ENCODE data around the gene HHIPL1.
"Not testable (repeated sequence)": the region's sequence is repeated elsewhere in the genome, so short reads cannot be mapped to it uniquely, and the experiment has no call there.

The HHIPL1 gene

DNA sequence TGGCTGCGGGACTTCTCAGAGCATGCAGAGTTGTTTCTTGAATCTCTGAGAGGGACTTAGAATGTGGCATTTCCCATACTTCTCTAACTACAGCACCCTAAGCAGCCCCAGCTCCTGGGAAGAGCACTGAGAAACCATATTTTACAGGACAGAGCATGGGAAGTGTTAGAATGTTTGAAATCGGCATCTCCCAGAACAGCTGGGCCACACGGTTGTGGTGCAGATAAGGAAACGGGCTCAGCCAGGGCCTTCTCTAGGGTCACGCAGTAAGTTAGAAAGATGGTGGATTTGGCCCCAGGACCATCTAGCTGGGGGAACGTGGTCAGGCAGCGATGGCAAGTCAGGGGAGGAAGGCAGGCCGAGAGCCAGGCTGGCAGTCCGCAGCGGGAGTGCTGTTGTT lies 10.5 kb upstream of the HHIPL1 start:
- DNase-seq (ENCODE audit: low read depth): no peak

DNA sequence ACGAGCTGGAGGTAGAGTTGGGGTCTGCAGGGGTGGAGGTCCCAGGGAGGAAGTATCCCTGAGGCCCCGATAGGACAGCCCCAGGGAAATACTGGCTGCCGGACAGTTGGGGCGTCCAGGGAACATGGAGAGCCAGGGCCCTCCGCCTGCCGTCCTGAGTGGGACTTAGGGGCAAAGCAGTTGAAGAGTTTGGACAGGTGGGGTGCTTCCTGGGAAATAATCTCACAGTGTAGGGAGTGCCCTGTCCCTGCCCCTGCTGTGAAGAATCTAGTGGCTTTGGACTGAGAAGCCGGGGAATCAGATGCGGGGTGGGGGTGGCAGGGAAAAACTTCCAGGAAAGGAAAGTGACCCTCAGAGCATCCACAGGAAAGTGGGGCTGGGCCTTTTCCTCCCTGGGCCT lies 9.8 kb upstream of the HHIPL1 start:
- DNase-seq (ENCODE audit: low read depth): no peak

DNA sequence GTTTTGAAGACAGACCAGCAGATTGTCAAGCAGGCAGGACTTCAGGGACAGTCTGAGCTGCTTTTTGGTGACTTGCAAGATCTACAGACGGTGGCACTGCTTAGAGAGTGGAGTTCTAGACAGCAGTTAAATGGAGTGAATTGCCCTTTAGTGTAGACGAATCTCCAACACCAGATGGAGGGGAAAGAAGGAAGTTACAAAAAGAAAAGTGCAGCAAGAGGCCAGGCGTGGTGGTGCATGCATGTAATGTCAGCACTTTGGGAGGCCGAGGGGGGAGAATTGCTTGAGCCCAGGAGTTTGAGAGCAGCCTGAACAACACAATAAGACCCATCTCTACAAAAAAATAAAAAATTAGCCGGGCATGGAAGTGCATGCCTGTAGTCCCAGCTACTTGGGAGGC lies 8.4 kb upstream of the HHIPL1 start:
- no peak for DNase-seq (ENCODE audit: low read depth)

DNA sequence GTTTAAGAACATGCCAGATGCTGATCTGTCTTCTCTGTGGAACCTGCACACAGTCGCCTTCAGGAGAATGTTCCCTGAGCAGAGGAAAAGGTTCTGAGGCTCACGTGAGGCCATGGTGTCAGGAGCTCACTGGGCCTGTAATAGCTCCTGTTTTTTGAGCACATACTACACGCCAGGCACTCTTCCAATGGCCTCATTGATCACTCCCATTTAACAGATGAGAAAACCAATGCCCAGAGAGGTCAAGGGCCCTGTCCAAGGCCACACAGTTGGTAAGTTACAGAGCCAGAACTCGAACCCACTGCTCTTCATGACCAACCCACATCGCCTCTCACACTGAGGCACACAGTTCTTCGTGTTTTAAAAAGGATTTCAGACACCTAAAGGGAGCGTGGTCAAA lies 7.3 kb upstream of the HHIPL1 start:
- DNase-seq (ENCODE audit: low read depth): no peak

DNA sequence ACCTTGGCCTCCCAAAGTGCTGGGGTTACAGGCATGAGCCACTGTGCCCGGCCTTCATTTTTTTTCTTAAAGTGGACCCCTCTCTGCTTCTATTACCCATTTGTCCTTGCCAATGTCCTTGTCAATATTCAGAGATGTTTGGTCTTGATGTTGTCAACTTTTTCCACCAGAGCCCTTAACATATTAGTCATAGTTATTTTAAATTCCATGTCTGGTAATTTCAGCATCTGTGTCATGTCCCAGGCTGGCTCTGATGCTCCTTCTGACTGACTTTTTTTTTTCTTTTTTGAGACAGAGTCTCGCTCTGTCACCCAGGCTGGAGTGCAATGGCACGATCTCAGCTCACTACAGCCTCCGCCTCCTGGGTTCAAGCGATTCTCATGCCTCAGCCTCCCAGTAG lies 2.2 kb upstream of the HHIPL1 start:
- DNase-seq (ENCODE audit: low read depth): not testable (repeated sequence)

DNA sequence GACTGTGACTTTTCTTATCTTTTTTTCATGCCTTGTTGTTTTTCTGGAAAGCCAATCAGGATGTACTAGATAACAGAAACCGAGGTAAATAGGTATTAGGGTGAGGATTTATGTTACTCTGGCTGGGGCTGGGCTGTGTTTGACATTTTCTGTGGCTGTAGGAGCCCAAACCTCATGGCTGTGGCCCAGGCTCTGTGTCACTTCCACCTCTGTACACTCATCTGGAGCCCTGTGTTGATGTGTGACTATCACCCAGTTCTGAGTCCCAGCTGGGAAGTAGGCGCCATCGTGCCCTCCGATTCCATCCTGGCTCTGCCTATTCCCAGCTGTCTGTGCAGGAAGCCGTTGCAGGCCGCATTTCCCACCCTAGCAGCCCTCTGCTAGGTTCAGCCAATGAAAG lies 1.6 kb upstream of the HHIPL1 start:
- DNase-seq (ENCODE audit: low read depth): no peak

DNA sequence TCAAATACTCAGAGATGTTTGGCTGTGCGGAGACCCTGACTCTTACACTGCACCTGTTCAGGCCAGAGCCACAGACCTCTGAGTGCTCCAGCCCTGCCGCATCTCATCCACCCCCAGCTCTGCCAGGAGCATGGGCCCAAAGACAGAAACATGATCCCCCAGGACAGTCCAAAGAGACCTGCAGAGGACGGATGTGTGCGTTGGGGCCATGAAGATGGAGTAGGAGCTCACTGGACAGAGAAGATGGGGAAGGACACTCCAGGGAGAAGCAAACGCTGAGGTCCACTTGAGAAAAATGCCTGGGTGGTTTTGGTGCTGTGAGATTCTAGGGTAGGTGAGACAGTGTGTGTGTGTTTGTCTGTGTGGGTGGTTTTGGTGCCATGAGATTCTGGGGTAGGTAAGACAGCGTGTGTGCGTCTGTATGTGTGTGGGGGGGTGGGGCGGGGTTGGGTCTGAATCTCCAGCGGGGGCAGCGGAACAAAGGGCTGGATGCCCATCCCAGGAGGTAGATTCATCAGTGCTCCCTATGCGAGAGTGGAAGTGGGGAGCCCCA lies 818 bp upstream of the HHIPL1 start:
- no peak for DNase-seq (ENCODE audit: low read depth)

DNA sequence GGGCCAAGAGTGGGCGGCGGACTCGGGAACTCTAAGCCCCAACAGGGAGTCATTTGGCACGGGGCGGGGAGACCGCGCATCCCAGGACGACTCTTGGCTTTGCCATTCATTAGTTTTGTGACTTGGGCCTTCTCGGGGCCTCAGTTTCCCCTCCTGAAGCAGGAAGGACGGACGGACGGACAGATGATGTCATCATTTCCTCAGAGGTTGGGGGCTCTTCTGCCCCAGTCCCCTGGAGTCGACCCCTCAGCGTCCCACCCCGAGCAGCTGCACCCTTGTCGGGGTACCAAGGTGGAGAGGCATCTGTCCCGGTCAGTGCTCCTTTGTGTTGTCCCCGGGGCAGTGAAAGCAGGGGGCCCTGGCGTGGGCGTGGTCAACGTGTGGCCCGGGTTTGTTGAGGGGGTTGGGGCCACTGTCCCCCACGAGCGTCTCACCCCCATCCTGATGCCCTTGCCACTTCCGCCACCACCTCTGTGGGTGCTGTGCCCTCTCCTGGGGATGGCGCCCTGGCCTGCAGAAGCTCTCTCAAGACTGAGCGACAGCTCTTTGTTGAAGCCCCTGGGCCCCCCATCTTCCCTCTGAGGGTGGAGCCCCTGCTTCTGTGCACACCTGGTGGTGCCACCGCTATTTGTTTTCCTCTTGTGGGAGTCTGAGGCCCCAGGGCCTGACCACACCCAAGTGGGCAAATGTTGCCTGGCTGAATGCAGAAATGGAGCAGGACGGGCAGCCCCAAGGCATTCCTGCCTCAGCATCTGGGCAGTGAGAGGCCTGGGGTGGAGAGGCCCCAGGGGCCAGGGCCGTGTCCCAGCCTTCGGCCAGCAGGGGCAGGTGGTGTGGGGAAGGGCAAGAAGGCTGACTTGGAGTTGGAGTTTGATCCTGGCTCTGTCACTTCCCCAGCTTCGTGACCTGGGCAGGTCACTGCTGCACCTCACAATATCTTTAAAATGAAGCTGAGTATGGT lies 896 bp downstream of the HHIPL1 start:
- no peak for DNase-seq (ENCODE audit: low read depth)

DNA sequence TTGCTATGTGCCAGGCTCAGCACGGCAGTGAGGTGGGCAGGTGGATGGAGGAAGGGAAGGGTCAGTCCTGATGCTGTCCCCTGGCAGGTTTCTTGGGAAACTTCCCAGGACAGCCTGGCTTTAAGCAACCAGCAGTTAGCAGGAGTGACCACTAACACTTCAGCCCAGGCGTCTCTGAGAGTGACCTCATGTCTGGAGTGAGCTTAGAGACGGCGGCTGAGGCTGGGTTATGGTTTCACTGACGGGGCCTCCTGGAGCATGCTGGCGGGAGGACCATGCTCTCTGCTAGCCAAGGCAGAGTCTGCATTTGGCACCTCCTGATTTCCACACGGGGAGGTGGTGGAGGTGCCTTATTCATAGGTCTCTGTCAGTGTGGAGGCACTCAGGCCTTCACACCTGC lies 2.5 kb downstream of the HHIPL1 start:
- no peak for DNase-seq (ENCODE audit: low read depth)

DNA sequence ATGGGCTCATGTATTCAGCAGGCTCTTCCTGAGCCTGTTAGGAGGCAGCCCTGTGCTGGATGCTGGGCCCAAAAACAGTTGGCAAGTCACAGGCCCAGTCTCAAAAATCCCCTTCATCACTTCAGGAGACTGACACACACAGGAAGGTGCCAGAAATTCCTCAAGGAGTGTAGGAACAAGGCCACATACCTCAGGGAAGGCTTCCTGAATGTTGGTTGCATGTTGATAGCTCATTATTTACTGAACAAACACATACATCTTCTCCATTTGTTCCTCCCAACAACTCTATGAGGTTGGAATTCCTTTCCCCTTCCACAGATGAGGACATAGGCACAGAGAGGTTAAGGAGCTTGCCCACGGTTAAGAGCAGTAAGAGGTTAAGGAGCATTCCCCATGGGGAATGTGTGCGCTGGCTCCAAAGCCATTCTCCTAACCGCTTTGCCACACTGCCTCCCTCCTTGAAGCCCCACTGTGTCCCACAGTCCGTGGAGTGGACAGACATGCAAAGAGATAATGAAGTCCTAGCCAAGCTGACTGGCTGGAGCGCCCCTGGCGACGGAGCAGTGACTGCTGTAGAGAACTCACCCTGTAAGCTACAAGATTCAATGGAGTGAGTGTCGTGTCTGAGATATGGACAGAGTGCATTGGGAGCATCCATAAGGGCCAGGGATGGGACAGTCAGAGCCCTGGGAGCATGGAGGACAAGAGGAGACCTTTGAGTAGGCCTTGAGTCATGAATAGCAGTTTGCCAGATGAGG lies 3.3 kb downstream of the HHIPL1 start:
- no peak for DNase-seq (ENCODE audit: low read depth)

DNA sequence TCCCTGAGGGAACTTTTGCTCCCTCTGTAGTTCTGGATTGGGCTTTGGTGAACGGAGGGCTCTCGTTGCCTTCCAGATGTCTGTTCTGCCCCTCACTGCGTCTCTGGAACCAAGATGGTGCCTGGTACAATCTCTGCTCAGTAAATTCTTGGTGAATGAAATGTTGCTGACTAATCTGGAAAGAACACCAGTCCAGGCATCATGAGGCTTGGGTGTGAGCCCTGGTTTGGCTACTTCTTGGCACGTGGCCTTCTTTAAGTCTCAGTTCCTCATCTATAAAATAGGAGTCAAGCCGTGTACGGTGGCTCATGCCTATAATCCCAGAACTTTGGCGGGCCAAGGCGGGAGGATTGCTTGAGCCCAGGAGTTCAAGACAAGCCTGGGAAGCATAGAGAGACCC lies 4.3 kb downstream of the HHIPL1 start:
- no peak for DNase-seq (ENCODE audit: low read depth)

DNA sequence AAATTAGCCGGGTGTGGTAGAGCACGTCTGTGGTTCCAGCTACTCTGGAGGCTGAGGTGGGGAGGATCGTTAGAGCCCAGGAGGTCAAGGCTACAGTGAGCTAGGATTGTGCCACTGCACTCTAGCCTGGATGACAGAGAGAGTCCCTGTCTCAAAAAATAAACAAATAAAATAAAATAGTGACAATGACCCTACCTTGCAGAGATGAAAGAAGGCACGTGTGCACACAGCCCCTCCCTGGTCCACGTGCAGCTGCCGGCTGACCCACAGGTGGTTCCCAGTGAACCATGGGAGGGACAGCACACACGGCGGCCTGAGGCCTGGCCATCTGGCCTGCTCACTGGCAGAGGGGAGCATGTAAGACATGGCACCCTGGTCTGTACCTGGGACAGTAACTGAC lies 4.7 kb downstream of the HHIPL1 start:
- no peak for DNase-seq (ENCODE audit: low read depth)

DNA sequence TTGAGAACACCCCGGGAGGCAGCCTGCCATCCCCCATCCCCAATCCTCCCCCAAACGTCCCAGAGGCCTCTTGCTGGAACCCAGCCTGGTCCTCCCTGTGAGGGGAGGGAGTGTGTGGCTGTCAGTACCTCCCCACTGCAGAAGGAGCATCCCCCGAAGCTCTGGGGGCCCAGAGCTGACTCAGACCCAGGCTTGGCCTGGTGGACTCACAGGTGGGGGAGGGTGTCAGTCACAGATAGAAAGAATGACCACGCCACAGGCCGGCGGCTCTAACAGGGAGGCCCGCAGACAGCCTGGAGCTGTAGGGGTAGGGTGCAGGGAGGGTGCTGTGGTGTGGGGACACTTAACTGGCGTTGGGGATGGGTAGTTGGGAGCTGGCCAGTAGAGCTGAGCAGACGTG lies 5.3 kb downstream of the HHIPL1 start:
- no peak for DNase-seq (ENCODE audit: low read depth)

DNA sequence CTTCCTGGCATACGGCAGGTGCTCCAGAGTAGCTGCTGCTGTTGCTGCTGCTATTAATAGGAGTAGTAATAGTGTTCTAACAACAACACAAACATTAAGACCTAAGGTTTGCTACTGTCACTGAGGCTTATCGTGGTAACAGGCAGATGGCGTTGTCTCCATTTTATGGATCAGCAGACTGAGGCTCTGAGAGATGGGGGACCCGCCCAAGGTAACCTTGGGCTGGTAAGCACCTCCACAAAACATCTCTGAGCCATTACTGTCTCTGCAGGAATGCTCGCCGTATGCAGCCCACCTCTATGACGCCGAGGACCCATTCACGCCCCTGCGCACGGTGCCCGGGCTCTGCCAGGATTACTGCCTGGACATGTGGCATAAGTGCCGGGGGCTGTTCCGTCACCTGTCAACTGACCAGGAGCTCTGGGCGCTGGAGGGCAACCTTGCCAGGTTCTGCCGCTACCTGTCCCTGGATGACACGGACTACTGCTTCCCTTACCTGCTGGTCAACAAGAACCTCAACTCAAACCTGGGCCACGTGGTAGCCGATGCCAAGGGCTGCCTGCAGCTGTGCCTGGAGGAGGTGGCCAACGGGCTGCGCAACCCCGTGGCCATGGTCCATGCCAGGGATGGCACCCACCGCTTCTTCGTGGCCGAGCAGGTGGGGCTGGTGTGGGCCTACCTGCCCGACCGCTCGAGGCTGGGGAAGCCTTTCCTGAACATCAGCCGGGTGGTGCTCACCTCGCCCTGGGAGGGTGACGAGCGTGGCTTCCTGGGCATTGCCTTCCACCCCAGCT lies 7.2 kb downstream of the HHIPL1 start:
- no peak for DNase-seq (ENCODE audit: low read depth)

DNA sequence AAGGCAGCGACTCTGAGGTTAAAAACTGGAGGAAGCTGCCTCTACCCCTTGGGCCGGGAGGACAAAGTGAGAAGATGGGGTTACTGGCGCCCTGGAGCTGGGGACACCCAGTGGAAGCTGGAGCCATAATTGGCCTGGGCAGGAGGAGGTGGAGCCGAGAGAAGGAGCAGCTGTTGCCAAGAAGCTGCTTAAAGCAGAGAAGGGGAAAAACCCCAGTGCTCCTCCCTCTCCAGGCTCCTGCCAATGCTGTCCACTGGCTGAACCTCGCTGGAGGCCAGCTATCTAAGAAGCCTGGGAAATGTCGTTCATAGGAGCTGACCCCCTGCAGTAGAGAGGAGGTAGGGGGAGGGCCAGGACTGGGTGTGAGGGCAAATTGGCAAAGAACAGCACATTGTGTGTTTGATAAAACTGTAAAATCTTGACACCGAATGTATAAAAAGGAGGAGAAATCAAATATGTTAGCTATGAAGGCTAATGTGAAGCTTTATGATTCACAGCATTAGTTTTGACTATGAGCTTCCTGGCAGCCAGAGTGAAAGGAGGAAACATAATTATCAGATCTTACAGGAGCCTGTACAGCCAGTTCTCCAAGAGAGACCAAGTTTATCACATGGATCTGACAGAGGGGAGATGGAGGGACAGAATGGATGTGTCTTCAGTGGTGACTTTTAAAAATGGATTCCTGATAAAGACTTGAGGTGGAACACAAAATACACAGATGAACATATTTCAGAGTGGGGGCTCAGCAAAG lies 9.5 kb downstream of the HHIPL1 start:
- DNase-seq (ENCODE audit: low read depth): no peak

DNA sequence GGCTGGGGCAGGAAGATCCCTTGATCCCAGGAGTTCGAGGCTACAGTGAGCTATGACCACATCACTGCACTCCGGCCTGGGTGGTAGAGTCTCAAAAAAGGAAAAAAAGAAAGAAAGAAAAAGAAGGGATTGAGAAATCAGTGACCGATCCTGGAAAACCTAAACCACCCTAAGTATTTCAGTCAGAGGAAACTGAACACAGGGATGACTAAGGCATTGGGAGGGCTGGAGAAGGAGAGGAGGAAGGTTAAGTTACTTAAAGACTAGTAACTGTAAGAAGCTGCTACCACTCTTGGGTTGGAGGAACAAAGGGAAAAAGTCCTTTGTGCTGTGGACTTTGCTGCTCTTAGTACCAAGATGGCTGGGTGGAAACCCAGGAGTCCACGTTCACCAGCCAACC lies 10.6 kb downstream of the HHIPL1 start:
- no peak for DNase-seq (ENCODE audit: low read depth)

DNA sequence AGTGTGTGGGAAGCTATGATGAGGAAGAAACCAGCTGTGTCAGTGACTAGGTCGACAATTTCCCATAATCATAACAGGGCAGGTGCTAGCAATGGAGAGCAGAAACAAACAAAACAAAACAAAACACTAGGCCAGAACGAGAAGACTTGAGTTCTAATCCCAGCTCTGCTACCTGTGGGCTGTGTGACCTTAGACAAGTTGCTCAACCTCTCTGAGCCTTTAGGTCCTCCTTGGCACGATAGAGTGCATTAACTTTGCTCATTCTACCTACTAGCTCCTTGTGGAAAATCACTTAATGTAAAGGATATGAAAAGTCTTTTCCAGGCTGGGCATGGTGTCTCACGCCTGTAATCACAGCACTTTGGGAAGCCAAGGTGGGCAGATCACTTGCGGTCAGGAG lies 11.2 kb downstream of the HHIPL1 start:
- DNase-seq (ENCODE audit: low read depth): no peak

DNA sequence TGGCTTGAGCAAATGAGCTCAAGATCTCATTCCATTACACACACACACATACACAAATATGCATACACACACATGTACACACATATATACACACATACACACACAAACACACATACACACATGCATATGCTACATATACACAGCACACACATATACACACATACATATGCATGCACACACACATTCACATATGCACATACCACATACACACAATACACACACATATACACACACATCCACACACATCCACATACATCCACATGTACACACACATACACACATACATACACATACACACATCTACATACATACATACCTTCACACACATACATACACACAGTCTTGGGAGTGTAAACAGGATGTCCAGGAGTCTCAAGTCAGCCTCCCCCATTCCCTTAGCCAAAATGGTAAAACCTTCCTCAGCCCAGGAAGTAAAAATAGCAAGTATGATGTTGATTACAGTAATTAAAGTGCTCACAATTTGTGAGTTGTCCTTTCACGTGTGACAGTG lies 12.8 kb downstream of the HHIPL1 start:
- DNase-seq (ENCODE audit: low read depth): no peak

DNA sequence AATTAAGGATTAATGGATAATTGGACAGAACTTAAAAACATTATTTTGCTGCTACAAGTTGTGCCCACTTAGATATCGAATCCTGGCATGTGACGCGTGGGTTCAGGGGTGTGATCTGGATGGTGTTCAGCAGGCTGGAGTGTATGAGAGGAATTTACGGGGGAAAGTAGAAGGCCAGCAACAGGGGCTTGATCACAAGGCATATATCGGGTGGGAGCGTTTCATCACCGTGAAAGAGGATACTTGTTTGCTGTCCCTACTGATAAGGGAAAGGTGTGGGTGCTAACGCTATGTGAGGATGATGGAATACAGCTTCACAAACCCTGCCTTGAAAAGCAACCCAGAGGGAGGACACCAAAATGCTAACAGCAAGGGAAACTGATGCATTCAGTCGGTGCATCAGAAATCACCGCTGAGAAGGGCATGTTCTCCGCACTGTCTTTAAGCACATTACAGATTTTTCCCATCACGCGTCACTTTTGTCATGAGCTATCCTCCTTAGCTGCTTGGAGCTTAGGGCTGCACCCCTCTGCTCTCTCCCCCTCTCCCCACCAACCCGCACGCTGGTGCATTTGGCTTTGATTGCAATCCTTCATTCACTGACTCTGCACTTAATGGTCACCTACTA lies 13.4 kb downstream of the HHIPL1 start:
- DNase-seq (ENCODE audit: low read depth): no peak

DNA sequence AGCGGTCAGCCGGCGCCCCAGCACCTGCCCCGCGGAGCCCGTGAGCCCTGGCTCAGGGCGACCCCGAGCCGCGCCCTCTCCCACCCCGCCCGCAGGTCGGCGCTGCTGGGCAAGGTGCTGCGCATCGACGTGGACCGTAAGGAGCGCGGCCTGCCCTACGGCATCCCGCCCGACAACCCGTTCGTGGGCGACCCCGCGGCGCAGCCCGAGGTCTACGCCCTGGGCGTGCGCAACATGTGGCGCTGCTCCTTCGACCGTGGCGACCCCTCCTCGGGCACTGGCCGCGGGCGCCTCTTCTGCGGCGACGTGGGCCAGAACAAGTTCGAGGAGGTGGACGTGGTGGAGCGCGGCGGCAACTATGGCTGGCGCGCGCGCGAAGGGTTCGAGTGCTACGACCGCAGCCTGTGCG lies 14.4 kb downstream of the HHIPL1 start:
- no peak for DNase-seq (ENCODE audit: low read depth)
